Fibroblast of villous mesenchyme (primary cell): ENCODE results near the gene KIAA0040. TPM values are rescaled to one million over a fixed set of nuclear protein-coding genes. Genes with fewer than 3 reads are reported as not detected.
A peak's percentile ranks its signal among the peaks of the same experiment; 100 is the strongest.

Experiments used
- DNase-seq: peaks from one replicate; pipeline ENCODE4 v3.0.0-alpha.2; 2010; ENCODE audit warnings: low read depth
- H3K4me3 ChIP-seq: 2 replicates; pipeline ENCODE4 v1.5.1; 2011; ENCODE audit warnings: low read depth, mild to moderate bottlenecking, low read length
- CTCF ChIP-seq: IDR thresholded peaks from 2 replicates; pipeline ENCODE4 v1.5.1; 2012; ENCODE audit warnings: low read depth, mild to moderate bottlenecking, low read length; ENCODE audit not compliant: insufficient read depth
- total RNA-seq: library from RNA; depleted of rRNA; stranded (reverse); fragments of >200 nt; gene quantifications from 2 replicates; pipeline ENCODE4 v1.2.3, GENCODE V29; 2012

KIAA0040 gene
- total RNA-seq, 1 donor: under 0.01 TPM

DNA sequence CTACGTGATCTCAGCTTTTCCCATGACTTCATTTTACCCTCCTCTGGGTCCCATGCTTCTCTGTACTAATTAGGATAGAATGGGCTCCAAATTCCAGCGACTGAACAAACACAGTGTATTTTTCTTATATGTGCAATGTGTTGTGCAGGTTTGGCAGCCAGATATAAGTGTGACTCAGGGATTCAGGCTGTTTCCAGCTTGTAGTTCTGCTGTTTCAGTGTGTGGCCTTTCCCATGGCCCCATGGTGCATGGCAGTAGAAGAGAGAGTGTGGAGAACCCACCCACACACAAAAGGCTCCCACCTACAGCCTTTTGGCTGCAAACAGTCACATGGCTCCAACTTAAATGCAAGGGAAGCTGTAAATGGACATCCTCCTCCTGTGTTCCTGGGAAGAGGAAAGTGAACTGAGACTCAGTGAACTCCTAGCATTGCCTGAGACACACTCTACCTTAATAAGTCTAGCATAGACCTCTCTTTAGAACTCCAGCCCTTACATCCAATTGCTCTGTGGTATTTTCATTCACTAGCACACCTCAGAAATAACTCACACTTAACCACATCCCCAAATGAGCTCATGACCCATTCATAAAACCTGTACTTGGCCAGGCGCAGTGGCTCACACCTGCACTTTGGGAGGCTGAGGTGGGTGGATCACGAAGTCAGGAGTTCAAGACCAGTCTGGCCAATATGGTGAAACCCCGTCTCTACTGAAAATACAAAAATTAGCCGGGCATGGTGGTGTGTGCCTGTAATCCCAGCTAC, 58.7 kb downstream of the KIAA0040 start:
- no peak overlapping the region for H3K4me3 ChIP-seq
- no peak for TF ChIP-seq CTCF
- DNase-seq: no peak

- TF ChIP-seq CTCF: no peak
- DNase-seq: peak; percentile 33
- no peak overlapping the region for H3K4me3 ChIP-seq
Observed at GRCh38 chr1:175132436-175132835, 60.1 kb downstream of the KIAA0040 start.

DNA sequence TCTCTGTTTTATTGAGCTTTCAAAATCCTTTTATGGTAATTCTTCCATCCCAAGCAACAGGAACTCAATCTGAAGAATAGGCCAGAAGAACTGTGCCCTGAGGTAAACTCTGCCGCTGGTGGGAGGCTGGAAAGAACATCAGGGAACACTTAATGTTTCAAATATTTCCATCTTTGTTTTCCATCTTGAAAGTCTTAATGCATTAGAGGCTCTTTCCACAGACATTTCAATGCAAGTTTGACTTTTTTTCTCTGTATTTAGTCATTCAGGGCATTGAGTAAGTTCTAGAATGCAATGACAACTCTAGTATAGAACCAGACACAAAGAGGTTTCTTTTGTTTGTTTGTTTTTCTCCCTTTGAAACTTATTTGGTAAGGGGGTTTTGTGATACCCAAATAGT, 61.5 kb downstream of the KIAA0040 start:
- no peak for TF ChIP-seq CTCF
- H3K4me3 ChIP-seq: no peak overlapping the region
- peak; percentile 49 for DNase-seq

- H3K4me3 ChIP-seq: no peak overlapping the region
- no peak for TF ChIP-seq CTCF
- DNase-seq: no peak
Observed at GRCh38 chr1:175130649-175131045, 61.9 kb downstream of the KIAA0040 start.

DNA sequence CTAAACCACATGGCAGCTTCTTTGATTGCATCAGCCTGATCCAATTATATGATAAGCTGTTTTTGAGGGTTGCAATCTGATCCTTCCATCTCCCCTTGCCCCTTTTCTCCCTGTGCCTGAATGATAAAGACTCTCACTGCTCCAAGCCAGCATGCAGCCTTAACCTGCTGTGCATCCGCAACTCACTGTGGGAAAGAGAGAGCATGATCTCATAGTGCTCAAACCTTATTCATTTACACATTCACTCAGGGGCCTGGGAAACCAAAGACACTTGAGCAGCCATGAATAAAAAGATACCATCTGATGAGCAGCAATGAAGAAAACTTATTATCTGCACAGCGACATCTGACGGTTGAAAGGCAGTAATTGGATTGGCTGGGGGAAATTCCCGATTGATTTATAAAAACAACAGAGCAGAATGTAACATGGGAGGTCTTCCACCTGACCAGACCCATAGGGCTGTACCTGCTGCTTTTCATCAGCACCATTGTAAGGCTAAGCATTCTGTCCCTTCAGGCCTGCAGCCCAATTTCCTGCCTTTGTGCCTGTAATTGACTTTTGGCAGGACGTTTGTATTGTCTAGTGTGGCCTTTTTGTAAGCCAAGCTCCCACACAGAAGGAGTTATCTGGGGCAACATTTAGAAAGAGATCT, 62.5 kb downstream of the KIAA0040 start:
- H3K4me3 ChIP-seq: no peak overlapping the region
- no peak for DNase-seq
- no peak for TF ChIP-seq CTCF

- H3K4me3 ChIP-seq: no peak overlapping the region
- no peak for DNase-seq
- no peak for TF ChIP-seq CTCF
Observed at GRCh38 chr1:175129644-175129996, 63.0 kb downstream of the KIAA0040 start.

DNA sequence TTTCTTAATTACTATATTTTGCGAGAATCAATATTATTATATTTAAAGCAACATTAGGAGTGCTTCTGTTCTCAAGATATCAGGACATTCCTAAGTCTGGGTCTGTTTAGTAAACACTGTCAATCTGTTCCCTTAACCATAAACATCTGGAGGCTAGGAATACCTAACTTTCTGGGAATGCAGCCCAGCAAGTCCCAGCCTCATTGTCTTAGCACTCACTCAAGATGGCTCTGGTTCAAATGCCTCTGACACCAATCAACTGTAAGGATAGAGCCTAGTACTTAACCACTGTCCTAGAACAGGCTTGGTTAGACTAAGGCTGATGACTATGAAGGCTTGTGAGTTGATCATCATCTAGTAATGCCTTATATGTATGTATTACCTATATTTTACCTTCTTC, 63.4 kb downstream of the KIAA0040 start:
- H3K4me3 ChIP-seq: no peak overlapping the region
- DNase-seq: peak; percentile 62
- no peak for TF ChIP-seq CTCF
